Nephron (organoid): ENCODE measurements around the gene NUP35.
"Not testable (repeated sequence)": the region's sequence is repeated elsewhere in the genome, so short reads cannot be mapped to it uniquely, and the experiment has no call there.

Experiments used
- H3K27ac Mint-ChIP-seq, 3 experiments: 2 replicates each; pipeline ENCODE4 v1.8.0; 2020; ENCODE audit warnings: mixed read lengths in 3 of 3, mild to moderate bottlenecking in 2 of 3, moderate library complexity in 1 of 3
- H3K27me3 Mint-ChIP-seq: 2 replicates; pipeline ENCODE4 v1.8.0; 2021; ENCODE audit warnings: low read depth, mild to moderate bottlenecking, moderate library complexity, mixed read lengths
- H3K36me3 Mint-ChIP-seq: 2 replicates; pipeline ENCODE4 v1.8.0; 2020; ENCODE audit warnings: low read depth, mixed read lengths
- H3K4me1 Mint-ChIP-seq: 2 replicates; pipeline ENCODE4 v1.8.0; 2020; ENCODE audit warnings: mixed read lengths
- H3K4me3 Mint-ChIP-seq, 3 experiments: 2 replicates each; pipeline ENCODE4 v1.8.0; 2020; ENCODE audit warnings: mild to moderate bottlenecking in 3 of 3, mixed read lengths in 3 of 3, moderate library complexity in 2 of 3
- H3K9me3 Mint-ChIP-seq: 2 replicates; pipeline ENCODE4 v1.8.0; 2020; ENCODE audit warnings: mixed read lengths
- TF ChIP-seq, protein P1 (sequence below), 3 experiments: fragments of 200-600 bp; sonication (generic); IDR thresholded peaks; one replicate each; pipeline ENCODE4 v1.5.0; 2021; ENCODE audit warnings: antibody characterized with exemption in 3 of 3; ENCODE audit not compliant: unreplicated experiment in 3 of 3

NUP35 gene

GRCh38 chr2:183164650-183165015, 40.4 kb downstream of the NUP35 start:
- peaks cover 83% of the 10 kb centered on the region for H3K36me3 Mint-ChIP-seq
- no peaks in the 10 kb centered on the region for H3K27me3 Mint-ChIP-seq
- H3K9me3 Mint-ChIP-seq = peaks cover 17% of the 10 kb centered on the region
- no peak overlapping the region for H3K4me3 Mint-ChIP-seq
- H3K27ac Mint-ChIP-seq = no peak overlapping the region
- TF ChIP-seq, protein P1, sequence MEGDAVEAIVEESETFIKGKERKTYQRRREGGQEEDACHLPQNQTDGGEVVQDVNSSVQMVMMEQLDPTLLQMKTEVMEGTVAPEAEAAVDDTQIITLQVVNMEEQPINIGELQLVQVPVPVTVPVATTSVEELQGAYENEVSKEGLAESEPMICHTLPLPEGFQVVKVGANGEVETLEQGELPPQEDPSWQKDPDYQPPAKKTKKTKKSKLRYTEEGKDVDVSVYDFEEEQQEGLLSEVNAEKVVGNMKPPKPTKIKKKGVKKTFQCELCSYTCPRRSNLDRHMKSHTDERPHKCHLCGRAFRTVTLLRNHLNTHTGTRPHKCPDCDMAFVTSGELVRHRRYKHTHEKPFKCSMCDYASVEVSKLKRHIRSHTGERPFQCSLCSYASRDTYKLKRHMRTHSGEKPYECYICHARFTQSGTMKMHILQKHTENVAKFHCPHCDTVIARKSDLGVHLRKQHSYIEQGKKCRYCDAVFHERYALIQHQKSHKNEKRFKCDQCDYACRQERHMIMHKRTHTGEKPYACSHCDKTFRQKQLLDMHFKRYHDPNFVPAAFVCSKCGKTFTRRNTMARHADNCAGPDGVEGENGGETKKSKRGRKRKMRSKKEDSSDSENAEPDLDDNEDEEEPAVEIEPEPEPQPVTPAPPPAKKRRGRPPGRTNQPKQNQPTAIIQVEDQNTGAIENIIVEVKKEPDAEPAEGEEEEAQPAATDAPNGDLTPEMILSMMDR (IDR thresholded peaks at IDR 0.05; ENCODE audit: unreplicated experiment in 3 of 3) = no peak
- H3K4me1 Mint-ChIP-seq = no peaks in the 10 kb centered on the region

GRCh38 chr2:183166210-183166609, 42.0 kb downstream of the NUP35 start:
- no peaks in the 10 kb centered on the region for H3K27me3 Mint-ChIP-seq
- H3K36me3 Mint-ChIP-seq = peaks cover 88% of the 10 kb centered on the region
- H3K4me1 Mint-ChIP-seq = no peaks in the 10 kb centered on the region
- H3K9me3 Mint-ChIP-seq = peaks cover 17% of the 10 kb centered on the region
- no peak overlapping the region for H3K27ac Mint-ChIP-seq
- no peak overlapping the region for H3K4me3 Mint-ChIP-seq
- TF ChIP-seq, protein P1 (IDR thresholded peaks at IDR 0.05; ENCODE audit: unreplicated experiment in 3 of 3) = no peak

DNA sequence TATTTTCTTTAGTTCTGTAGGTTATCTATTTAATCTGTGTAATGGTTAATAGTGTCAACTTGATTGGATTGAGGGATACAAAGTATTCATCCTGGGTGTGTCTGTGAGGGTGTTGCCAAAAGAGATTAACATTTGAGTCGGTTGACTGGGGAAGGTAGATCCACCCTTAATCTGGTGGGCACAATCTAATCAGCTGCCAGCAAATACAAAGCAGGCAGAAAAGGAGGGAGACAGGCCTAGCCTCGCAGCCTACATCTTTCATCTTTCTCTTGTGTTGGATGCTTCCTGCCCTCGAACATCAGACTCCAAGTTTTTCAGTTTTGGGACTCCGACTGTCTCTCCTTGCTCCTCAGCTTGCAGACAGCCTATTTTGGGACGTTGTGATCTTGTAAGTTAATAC, 42.7 kb downstream of the NUP35 start:
- H3K27ac Mint-ChIP-seq, H3K27me3 Mint-ChIP-seq, H3K4me3 Mint-ChIP-seq, H3K4me1 Mint-ChIP-seq: not testable (repeated sequence)
- peaks cover 81% of the 10 kb centered on the region for H3K36me3 Mint-ChIP-seq
- H3K9me3 Mint-ChIP-seq = peaks cover 17% of the 10 kb centered on the region

GRCh38 chr2:183172220-183172887, 48.1 kb downstream of the NUP35 start:
- Mint-ChIP-seq H3K27ac (no peak overlapping the region), H3K9me3 (peaks cover 28% of the 10 kb centered on the region), H3K36me3 (peaks cover 69% of the 10 kb centered on the region), H3K4me1 (no peaks in the 10 kb centered on the region), H3K4me3 (no peak overlapping the region), H3K27me3 (no peaks in the 10 kb centered on the region)
- TF ChIP-seq, protein P1 (IDR thresholded peaks at IDR 0.05; ENCODE audit: unreplicated experiment in 3 of 3) = no peak

DNA sequence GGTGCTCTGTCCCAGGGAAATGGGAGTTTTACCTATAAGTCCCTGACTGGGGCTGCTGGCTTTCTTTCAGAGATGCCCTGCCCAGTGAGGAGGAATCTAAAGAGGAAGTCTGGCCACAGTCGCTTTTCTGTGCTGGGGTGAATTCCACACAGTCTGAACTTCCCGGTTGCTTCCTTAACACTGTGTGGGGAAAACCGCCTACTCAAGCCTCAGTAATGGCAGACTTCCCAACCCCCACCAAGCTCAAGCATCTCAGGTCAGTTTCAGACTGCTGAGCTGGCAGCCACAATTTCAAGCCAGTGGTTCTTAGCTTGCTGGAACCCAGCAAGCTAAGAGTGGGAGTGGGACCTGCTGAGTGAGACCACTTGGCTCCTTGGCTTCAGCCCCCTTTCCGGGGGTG, 54.9 kb downstream of the NUP35 start:
- Mint-ChIP-seq H3K4me1 (no peaks in the 10 kb centered on the region), H3K36me3 (peaks cover 93% of the 10 kb centered on the region), H3K4me3 (no peak overlapping the region), H3K27me3 (no peaks in the 10 kb centered on the region), H3K9me3 (peaks cover 57% of the 10 kb centered on the region), H3K27ac (no peak overlapping the region)
- TF ChIP-seq, protein P1 (IDR thresholded peaks at IDR 0.05; ENCODE audit: unreplicated experiment in 3 of 3) = no peak

GRCh38 chr2:183185534-183185933, 61.3 kb downstream of the NUP35 start:
- Mint-ChIP-seq H3K36me3 (peaks cover 81% of the 10 kb centered on the region), H3K27me3 (no peaks in the 10 kb centered on the region), H3K4me1 (no peaks in the 10 kb centered on the region), H3K27ac (no peak overlapping the region), H3K9me3 (peaks cover 21% of the 10 kb centered on the region), H3K4me3 (no peak overlapping the region)
- TF ChIP-seq, protein P1 (IDR thresholded peaks at IDR 0.05; ENCODE audit: unreplicated experiment in 3 of 3) = no peak
